ENCODE data around the gene ZSCAN16. TPM values are rescaled to one million over a fixed set of nuclear protein-coding genes. Genes with fewer than 3 reads are reported as not detected.

ZSCAN16 gene
- total and polyA plus RNA-seq, 2 of the 13 experiments (the other 11 are each of a cell fraction or from before 2014, with no cell fraction given): 5.7 to 12.7 TPM

DNA sequence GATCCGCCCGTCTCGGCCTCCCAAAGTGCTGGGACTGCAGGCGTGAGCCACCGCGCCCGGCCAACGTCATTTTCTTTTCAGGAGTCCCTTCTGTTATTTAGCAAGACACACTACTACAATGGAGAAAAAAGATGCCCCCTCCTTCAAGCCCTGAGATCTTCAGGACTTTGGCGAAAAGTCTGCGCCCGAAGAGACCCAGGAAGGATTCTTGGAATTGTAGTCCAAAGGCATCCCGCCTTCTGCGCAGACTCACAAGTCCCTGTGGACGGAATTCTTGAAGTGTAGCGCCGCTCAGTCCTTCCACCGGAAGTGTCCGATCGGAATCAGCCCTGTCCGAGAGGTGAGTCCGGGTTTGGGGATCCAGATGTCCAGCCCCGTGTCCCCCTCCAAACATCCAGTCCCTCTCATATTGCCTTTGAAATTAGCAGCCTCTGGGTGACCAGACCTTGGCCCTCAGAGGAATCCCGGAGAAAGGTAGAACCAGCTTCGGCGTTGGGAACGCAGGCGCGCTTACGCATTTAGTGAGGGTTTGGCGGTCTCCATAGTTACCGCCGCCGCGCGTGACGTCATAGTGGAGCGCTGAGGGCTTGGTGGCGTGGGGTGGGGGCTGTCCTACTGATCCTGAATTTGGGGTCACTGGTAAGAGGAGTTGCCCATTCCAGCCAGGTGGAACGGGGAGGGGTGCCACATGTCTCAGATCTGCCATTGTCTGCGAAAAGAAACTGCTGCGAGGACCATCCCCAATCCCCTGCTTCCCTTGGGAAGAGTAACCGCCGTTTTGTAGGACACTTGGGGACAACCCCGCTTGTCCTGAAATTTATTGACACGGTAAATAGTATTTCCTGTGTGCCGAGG lies 43.6 kb upstream of the ZSCAN16 start (continued):
- TF ChIP-seq PAWR (CRISPR knock-in tag; IDR thresholded peaks at IDR 0.05; ENCODE audit: borderline replicate concordance) (no peak), ZNF883 (CRISPR knock-in tag; IDR thresholded peaks at IDR 0.05; ENCODE audit: not compliant biosample characterization) (peak; percentile 90), HIVEP1 (CRISPR knock-in tag; IDR thresholded peaks at IDR 0.05) (peak; percentile 86), RARA (CRISPR knock-in tag; IDR thresholded peaks at IDR 0.05) (peak; percentile 49; the same call in 1 of the 2 replicates), PRDM4 (CRISPR knock-in tag; IDR thresholded peaks at IDR 0.05; ENCODE audit: borderline replicate concordance) (no peak), ZNF253 (CRISPR knock-in tag; IDR thresholded peaks at IDR 0.05; ENCODE audit: borderline replicate concordance) (no peak), AGO1 (IDR thresholded peaks at IDR 0.05; ENCODE audit: low read depth, low read length, poor library complexity, severe bottlenecking) (no peak), U2AF2 (IDR thresholded peaks at IDR 0.05; ENCODE audit: low read depth, low read length) (0 out of 2 replicates have a peak, but pooled peaks have one; percentile 39), ZNF263 (CRISPR knock-in tag; IDR thresholded peaks at IDR 0.05) (peak; percentile 17; the same call in 1 of the 2 replicates), AGO2 (optimal IDR thresholded peaks at IDR 0.05; ENCODE audit: low read depth, low read length) (no peak), RELA (CRISPR knock-in tag; IDR thresholded peaks at IDR 0.05) (no peak), PRMT3 (CRISPR knock-in tag; IDR thresholded peaks at IDR 0.05; ENCODE audit: borderline replicate concordance, low read depth) (no peak; the same call in 1 of the 2 replicates), ZNF234 (CRISPR knock-in tag; conservative IDR thresholded peaks at IDR 0.05) (no peak), TAF15 (IDR thresholded peaks at IDR 0.05; ENCODE audit: low read depth, low read length, poor library complexity, severe bottlenecking) (no peak), REPIN1 (CRISPR knock-in tag; IDR thresholded peaks at IDR 0.05; ENCODE audit: borderline replicate concordance, low read depth) (peak; percentile 94), ZNF788 (CRISPR knock-in tag; IDR thresholded peaks at IDR 0.05; ENCODE audit: borderline replicate concordance) (peak; percentile 99), ZMAT5 (CRISPR knock-in tag; IDR thresholded peaks at IDR 0.05; ENCODE audit: borderline replicate concordance, low read depth) (no peak), ATRX (CRISPR knock-in tag; IDR thresholded peaks at IDR 0.05; ENCODE audit: borderline replicate concordance) (no peak), ARHGAP35 (CRISPR knock-in tag; IDR thresholded peaks at IDR 0.05; ENCODE audit: borderline replicate concordance) (peak; percentile 76; the same call in 1 of the 2 replicates), ZNF776 (CRISPR knock-in tag; IDR thresholded peaks at IDR 0.05) (peak; percentile 62; the same call in 1 of the 2 replicates), GPBP1L1 (CRISPR knock-in tag; IDR thresholded peaks at IDR 0.05) (no peak), NCOR1 (IDR thresholded peaks at IDR 0.05; ENCODE audit: borderline replicate concordance, low read length) (peak; percentile 76; the same call in 1 of the 2 replicates), ZBTB42 (CRISPR knock-in tag; IDR thresholded peaks at IDR 0.05) (no peak), ZNF354B (CRISPR knock-in tag; IDR thresholded peaks at IDR 0.05) (no peak)
